HEK293T (cell line): ENCODE measurements around the gene RNU1-4.
"Not testable (repeated sequence)": the region's sequence is repeated elsewhere in the genome, so short reads cannot be mapped to it uniquely, and the experiment has no call there.

Experiments used
- CTCF ChIA-PET: fragments of 350-600 bp; formaldehyde crosslinking; extraction: SDS; loops from one replicate; lab custom pipeline; 2021; ENCODE audit warnings: antibody characterized with exemption, inconsistent platforms; lab: Yijun Ruan, JAX
- POLR2A ChIA-PET: fragments of 350-600 bp; formaldehyde crosslinking; extraction: SDS; loops from one replicate; lab custom pipeline; 2020; ENCODE audit warnings: antibody characterized with exemption, inconsistent platforms; lab: Yijun Ruan, JAX
- DNase-seq: peaks from one replicate; pipeline ENCODE4 v3.0.0; 2012; ENCODE audit warnings: mixed read lengths; ENCODE audit errors: extremely low spot score

The RNU1-4 gene

GRCh38 chr1:16773205-16773596 is 32.9 kb downstream of the RNU1-4 start:
- CTCF ChIA-PET, DNase-seq, POLR2A ChIA-PET: not testable (repeated sequence)

GRCh38 chr1:16773723-16774122 is 33.4 kb downstream of the RNU1-4 start:
- POLR2A ChIA-PET, CTCF ChIA-PET, DNase-seq: not testable (repeated sequence)

GRCh38 chr1:16774773-16775172 is 34.5 kb downstream of the RNU1-4 start:
- POLR2A ChIA-PET, DNase-seq, CTCF ChIA-PET: not testable (repeated sequence)

- DNase-seq, CTCF ChIA-PET, POLR2A ChIA-PET: not testable (repeated sequence)
These were observed 35.0 kb downstream of the RNU1-4 start for GRCh38 chr1:16775290-16775689.

GRCh38 chr1:16776248-16776647 is 35.9 kb downstream of the RNU1-4 start:
- POLR2A ChIA-PET, CTCF ChIA-PET, DNase-seq: not testable (repeated sequence)

GRCh38 chr1:16776835-16777234 is 36.5 kb downstream of the RNU1-4 start:
- POLR2A ChIA-PET: not testable (repeated sequence)

GRCh38 chr1:16777821-16778220 is 37.5 kb downstream of the RNU1-4 start:
- CTCF ChIA-PET, DNase-seq, POLR2A ChIA-PET: not testable (repeated sequence)

More at GRCh38 chr1:16776835-16777234, 36.5 kb downstream of the RNU1-4 start:
- DNase-seq, CTCF ChIA-PET: not testable (repeated sequence)

GRCh38 chr1:16779525-16779924 is 39.2 kb downstream of the RNU1-4 start:
- POLR2A ChIA-PET, CTCF ChIA-PET, DNase-seq: not testable (repeated sequence)

- POLR2A ChIA-PET: not testable (repeated sequence)
These were observed 40.7 kb downstream of the RNU1-4 start for GRCh38 chr1:16781033-16781432.

GRCh38 chr1:16781625-16782024 is 41.3 kb downstream of the RNU1-4 start:
- CTCF ChIA-PET, DNase-seq, POLR2A ChIA-PET: not testable (repeated sequence)

More at GRCh38 chr1:16781033-16781432, 40.7 kb downstream of the RNU1-4 start:
- DNase-seq, CTCF ChIA-PET: not testable (repeated sequence)

- POLR2A ChIA-PET, CTCF ChIA-PET: not testable (repeated sequence)
These were observed 44.6 kb downstream of the RNU1-4 start for GRCh38 chr1:16784955-16785354.

GRCh38 chr1:16786362-16786761 is 46.0 kb downstream of the RNU1-4 start:
- POLR2A ChIA-PET, CTCF ChIA-PET, DNase-seq: not testable (repeated sequence)

More at GRCh38 chr1:16784955-16785354, 44.6 kb downstream of the RNU1-4 start:
- not testable (repeated sequence) for DNase-seq

GRCh38 chr1:16787175-16787574 is 46.9 kb downstream of the RNU1-4 start:
- DNase-seq, POLR2A ChIA-PET, CTCF ChIA-PET: not testable (repeated sequence)

- CTCF ChIA-PET, POLR2A ChIA-PET, DNase-seq: not testable (repeated sequence)
These were observed 47.4 kb downstream of the RNU1-4 start for GRCh38 chr1:16787711-16788110.
